Activated CD4-positive, alpha-beta memory T cell treated with anti-CD3 and anti-CD28 coated beads, Interleukin-2, amount 10 ng/mL, durations not matched to agents 7 days and 5 days (primary cell): ENCODE measurements around the gene INPP4B. TPM values are rescaled to one million over a fixed set of nuclear protein-coding genes. Genes with fewer than 3 reads are reported as not detected.

Experiments
- CTCF ChIA-PET: fragments of 350-600 bp; sonication (Branson Sonifier 250); formaldehyde crosslinking; loops from one replicate; lab custom pipeline; 2021; ENCODE audit warnings: antibody characterized with exemption, inconsistent platforms; lab: Charles Lee
- POLR2A ChIA-PET: fragments of 350-600 bp; sonication (Branson Sonifier 250); formaldehyde crosslinking; loops from one replicate; lab custom pipeline; 2021; ENCODE audit warnings: antibody characterized with exemption; lab: Charles Lee
- DNase-seq: peaks from one replicate; pipeline ENCODE4 v3.0.0-alpha.2; 2020
- H3K27ac Mint-ChIP-seq: one replicate; pipeline ENCODE4 v1.8.0; 2021; ENCODE audit warnings: mild to moderate bottlenecking, mixed read lengths
- H3K27me3 Mint-ChIP-seq: one replicate; pipeline ENCODE4 v1.8.0; 2021; ENCODE audit warnings: mixed read lengths
- H3K36me3 Mint-ChIP-seq: one replicate; pipeline ENCODE4 v1.8.0; 2021; ENCODE audit warnings: low read depth, mixed read lengths
- H3K4me1 Mint-ChIP-seq: one replicate; pipeline ENCODE4 v1.8.0; 2021; ENCODE audit warnings: mixed read lengths
- H3K4me3 Mint-ChIP-seq: one replicate; pipeline ENCODE4 v1.8.0; 2021; ENCODE audit warnings: mild to moderate bottlenecking, mixed read lengths
- H3K9me3 Mint-ChIP-seq: one replicate; pipeline ENCODE4 v1.8.0; 2021; ENCODE audit warnings: mixed read lengths
- total RNA-seq, 2 experiments: library from RNA; stranded (reverse); gene quantifications; one replicate each; pipeline ENCODE4 v1.2.3, GENCODE V29; 2021

INPP4B gene
- total RNA-seq, 2 experiments from 2014 or later = 44.6 to 46.9 TPM

- DNase-seq = no peak
- H3K36me3 Mint-ChIP-seq = peaks cover 54% of the 10 kb centered on the region
- ChIA-PET CTCF (no interaction called here), POLR2A (no interaction called here)
- no peak overlapping the region for H3K27ac Mint-ChIP-seq
- H3K4me3 Mint-ChIP-seq = no peak overlapping the region
- H3K4me1 Mint-ChIP-seq = peaks cover 46% of the 10 kb centered on the region
- no peaks in the 10 kb centered on the region for H3K27me3 Mint-ChIP-seq
- no peaks in the 10 kb centered on the region for H3K9me3 Mint-ChIP-seq
These were observed 530.1 kb downstream of the INPP4B start for GRCh38 chr4:142316025-142316424.

- no peak overlapping the region for H3K27ac Mint-ChIP-seq
These were observed 531.4 kb downstream of the INPP4B start for GRCh38 chr4:142314686-142315085.

GRCh38 chr4:142314247-142314646 is 531.9 kb downstream of the INPP4B start:
- Mint-ChIP-seq H3K36me3 (peaks cover 57% of the 10 kb centered on the region), H3K27me3 (no peaks in the 10 kb centered on the region), H3K9me3 (no peaks in the 10 kb centered on the region), H3K4me1 (peaks cover 44% of the 10 kb centered on the region), H3K4me3 (no peak overlapping the region), H3K27ac (peak overlapping the region; percentile 36)
- ChIA-PET POLR2A (no interaction called here), CTCF (interaction anchor here (0.9 kb wide), 1 partner anchor 20 kb away, joined by 3 read pairs; no protein-coding TSS in a partner anchor)
- no peak for DNase-seq

More at GRCh38 chr4:142314686-142315085, 531.4 kb downstream of the INPP4B start:
- Mint-ChIP-seq H3K9me3 (no peaks in the 10 kb centered on the region), H3K4me3 (no peak overlapping the region), H3K36me3 (peaks cover 54% of the 10 kb centered on the region), H3K27me3 (no peaks in the 10 kb centered on the region), H3K4me1 (peaks cover 46% of the 10 kb centered on the region)
- DNase-seq = no peak
- CTCF ChIA-PET = no interaction called here
- POLR2A ChIA-PET = no interaction called here

GRCh38 chr4:142312391-142312790 is 533.7 kb downstream of the INPP4B start:
- Mint-ChIP-seq H3K36me3 (peaks cover 57% of the 10 kb centered on the region), H3K4me1 (peaks cover 36% of the 10 kb centered on the region), H3K9me3 (no peaks in the 10 kb centered on the region), H3K27ac (no peak overlapping the region), H3K27me3 (no peaks in the 10 kb centered on the region), H3K4me3 (no peak overlapping the region)
- no peak for DNase-seq
- CTCF ChIA-PET = no interaction called here
- POLR2A ChIA-PET = interaction anchor here (1.1 kb wide), 1 partner anchor 47 kb away, joined by 3 read pairs; no protein-coding TSS in a partner anchor

- no peaks in the 10 kb centered on the region for H3K9me3 Mint-ChIP-seq
- peaks cover 34% of the 10 kb centered on the region for H3K4me1 Mint-ChIP-seq
- H3K36me3 Mint-ChIP-seq = peaks cover 52% of the 10 kb centered on the region
- H3K27ac Mint-ChIP-seq = no peak overlapping the region
- no peak for DNase-seq
- H3K27me3 Mint-ChIP-seq = no peaks in the 10 kb centered on the region
- POLR2A ChIA-PET = interaction anchor here (1.1 kb wide), 1 partner anchor 46 kb away, joined by 3 read pairs; no protein-coding TSS in a partner anchor
- CTCF ChIA-PET = no interaction called here
- no peak overlapping the region for H3K4me3 Mint-ChIP-seq
These were observed 534.2 kb downstream of the INPP4B start for GRCh38 chr4:142311916-142312315.

DNA sequence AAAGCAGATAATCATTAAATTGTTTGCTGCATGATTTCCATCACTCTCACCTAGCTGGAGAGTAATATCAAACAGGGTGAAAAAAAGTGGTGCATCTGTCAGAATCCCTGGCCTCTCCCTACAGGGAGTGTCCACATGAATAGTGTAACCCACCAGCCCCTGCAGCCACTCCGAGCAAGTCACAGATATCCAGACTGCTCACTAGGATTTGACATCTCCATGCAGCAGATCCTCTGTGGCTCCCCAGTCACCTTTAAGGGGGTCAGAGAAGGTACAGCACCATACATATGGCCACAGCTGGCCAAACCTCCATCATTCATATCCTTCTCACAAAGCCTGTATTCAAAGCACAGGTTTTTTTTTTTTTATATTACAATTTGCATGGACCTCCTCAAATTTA is 536.3 kb downstream of the INPP4B start:
- CTCF ChIA-PET = no interaction called here
- Mint-ChIP-seq H3K27me3 (no peaks in the 10 kb centered on the region), H3K27ac (no peak overlapping the region), H3K9me3 (no peaks in the 10 kb centered on the region), H3K4me3 (no peak overlapping the region), H3K36me3 (peaks cover 47% of the 10 kb centered on the region), H3K4me1 (peaks cover 22% of the 10 kb centered on the region)
- no peak for DNase-seq
- POLR2A ChIA-PET = no interaction called here

GRCh38 chr4:142307857-142308256 is 538.2 kb downstream of the INPP4B start:
- Mint-ChIP-seq H3K27ac (no peak overlapping the region), H3K36me3 (peaks cover 31% of the 10 kb centered on the region), H3K4me1 (peaks cover 3% of the 10 kb centered on the region), H3K27me3 (no peaks in the 10 kb centered on the region), H3K4me3 (no peak overlapping the region), H3K9me3 (no peaks in the 10 kb centered on the region)
- POLR2A ChIA-PET = no interaction called here
- CTCF ChIA-PET = interaction anchor here (1.0 kb wide), 1 partner anchor 25 kb away, joined by 5 read pairs; no protein-coding TSS in a partner anchor
- no peak for DNase-seq

GRCh38 chr4:142297313-142297712 is 548.8 kb downstream of the INPP4B start:
- ChIA-PET CTCF (no interaction called here), POLR2A (no interaction called here)
- DNase-seq = no peak
- Mint-ChIP-seq H3K27me3 (no peaks in the 10 kb centered on the region), H3K9me3 (peaks cover 3% of the 10 kb centered on the region), H3K4me3 (no peak overlapping the region), H3K27ac (no peak overlapping the region), H3K36me3 (peaks cover 51% of the 10 kb centered on the region), H3K4me1 (peaks cover 21% of the 10 kb centered on the region)

GRCh38 chr4:142293536-142293935 is 552.6 kb downstream of the INPP4B start:
- no peak for DNase-seq
- Mint-ChIP-seq H3K27ac (no peak overlapping the region), H3K4me1 (peaks cover 31% of the 10 kb centered on the region), H3K27me3 (no peaks in the 10 kb centered on the region), H3K9me3 (peaks cover 7% of the 10 kb centered on the region), H3K4me3 (no peak overlapping the region), H3K36me3 (peaks cover 52% of the 10 kb centered on the region)
- POLR2A ChIA-PET = interaction anchor here (1.3 kb wide), 1 partner anchor 114 kb away, joined by 4 read pairs; no protein-coding TSS in a partner anchor
- CTCF ChIA-PET = interaction anchor here (1.3 to 3.2 kb wide), 2 partner anchors 11 kb away, joined by 3 to 15 read pairs; no protein-coding TSS in a partner anchor

GRCh38 chr4:142292231-142292630 is 553.9 kb downstream of the INPP4B start:
- CTCF ChIA-PET = interaction anchor here (0.7 to 1.2 kb wide), 2 partner anchors 9 to 78 kb away, joined by 3 to 6 read pairs; no protein-coding TSS in a partner anchor

GRCh38 chr4:142291299-142292050 is 554.6 kb downstream of the INPP4B start:
- POLR2A ChIA-PET = no interaction called here
- Mint-ChIP-seq H3K4me3 (no peak overlapping the region), H3K27me3 (no peaks in the 10 kb centered on the region), H3K4me1 (peaks cover 32% of the 10 kb centered on the region), H3K27ac (no peak overlapping the region), H3K36me3 (peaks cover 43% of the 10 kb centered on the region), H3K9me3 (peaks cover 7% of the 10 kb centered on the region)
- CTCF ChIA-PET = interaction anchor here (1.0 kb wide), 1 partner anchor 9 kb away, joined by 5 read pairs; no protein-coding TSS in a partner anchor
- DNase-seq = no peak

More at GRCh38 chr4:142292231-142292630, 553.9 kb downstream of the INPP4B start:
- H3K4me1 Mint-ChIP-seq = peaks cover 31% of the 10 kb centered on the region
- peaks cover 7% of the 10 kb centered on the region for H3K9me3 Mint-ChIP-seq
- peaks cover 43% of the 10 kb centered on the region for H3K36me3 Mint-ChIP-seq
- POLR2A ChIA-PET = no interaction called here
- H3K27me3 Mint-ChIP-seq = no peaks in the 10 kb centered on the region
- DNase-seq = no peak
- H3K4me3 Mint-ChIP-seq = no peak overlapping the region
- no peak overlapping the region for H3K27ac Mint-ChIP-seq

- ChIA-PET POLR2A (no interaction called here), CTCF (no interaction called here)
These were observed 558.7 kb downstream of the INPP4B start for GRCh38 chr4:142287371-142287770.

DNA sequence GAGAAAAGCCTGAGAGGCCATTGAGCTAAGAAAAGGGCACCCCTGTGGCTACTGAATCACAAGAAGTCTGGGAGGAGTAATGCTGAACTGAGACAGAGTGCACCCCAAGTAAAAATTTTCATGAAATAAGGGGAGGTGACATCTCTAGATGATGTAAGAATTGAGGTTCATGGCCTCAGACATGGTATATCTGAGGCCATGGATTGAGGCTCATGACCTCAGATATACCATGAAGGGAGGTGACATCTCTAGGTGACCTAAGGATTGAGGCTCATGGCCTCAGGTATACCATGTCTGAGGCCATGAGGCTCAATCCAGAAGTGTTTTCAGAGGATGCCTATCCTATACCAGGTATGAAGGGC is 560.9 kb downstream of the INPP4B start:
- ChIA-PET POLR2A (interaction anchor here (1.2 kb wide), 1 partner anchor 282 kb away, joined by 5 read pairs; no protein-coding TSS in a partner anchor), CTCF (no interaction called here)
- peaks cover 4% of the 10 kb centered on the region for H3K9me3 Mint-ChIP-seq
- H3K4me3 Mint-ChIP-seq = no peak overlapping the region
- no peak overlapping the region for H3K27ac Mint-ChIP-seq
- H3K27me3 Mint-ChIP-seq = no peaks in the 10 kb centered on the region
- peaks cover 7% of the 10 kb centered on the region for H3K4me1 Mint-ChIP-seq
- H3K36me3 Mint-ChIP-seq = peaks cover 7% of the 10 kb centered on the region
- DNase-seq = no peak

More at GRCh38 chr4:142287371-142287770, 558.7 kb downstream of the INPP4B start:
- Mint-ChIP-seq H3K27ac (no peak overlapping the region), H3K36me3 (peaks cover 21% of the 10 kb centered on the region), H3K4me1 (peaks cover 12% of the 10 kb centered on the region), H3K9me3 (peaks cover 7% of the 10 kb centered on the region), H3K27me3 (no peaks in the 10 kb centered on the region), H3K4me3 (no peak overlapping the region)
- DNase-seq = no peak
